Limb (tissue), 2 donors: ENCODE data around the gene TSPAN4.

Source experiments
- DNase-seq, 2 donors: peaks; one replicate each; pipeline ENCODE4 v3.0.0-alpha.2; 2016; ENCODE audit errors: extremely low spot score in 2 of 2

The TSPAN4 gene

DNA sequence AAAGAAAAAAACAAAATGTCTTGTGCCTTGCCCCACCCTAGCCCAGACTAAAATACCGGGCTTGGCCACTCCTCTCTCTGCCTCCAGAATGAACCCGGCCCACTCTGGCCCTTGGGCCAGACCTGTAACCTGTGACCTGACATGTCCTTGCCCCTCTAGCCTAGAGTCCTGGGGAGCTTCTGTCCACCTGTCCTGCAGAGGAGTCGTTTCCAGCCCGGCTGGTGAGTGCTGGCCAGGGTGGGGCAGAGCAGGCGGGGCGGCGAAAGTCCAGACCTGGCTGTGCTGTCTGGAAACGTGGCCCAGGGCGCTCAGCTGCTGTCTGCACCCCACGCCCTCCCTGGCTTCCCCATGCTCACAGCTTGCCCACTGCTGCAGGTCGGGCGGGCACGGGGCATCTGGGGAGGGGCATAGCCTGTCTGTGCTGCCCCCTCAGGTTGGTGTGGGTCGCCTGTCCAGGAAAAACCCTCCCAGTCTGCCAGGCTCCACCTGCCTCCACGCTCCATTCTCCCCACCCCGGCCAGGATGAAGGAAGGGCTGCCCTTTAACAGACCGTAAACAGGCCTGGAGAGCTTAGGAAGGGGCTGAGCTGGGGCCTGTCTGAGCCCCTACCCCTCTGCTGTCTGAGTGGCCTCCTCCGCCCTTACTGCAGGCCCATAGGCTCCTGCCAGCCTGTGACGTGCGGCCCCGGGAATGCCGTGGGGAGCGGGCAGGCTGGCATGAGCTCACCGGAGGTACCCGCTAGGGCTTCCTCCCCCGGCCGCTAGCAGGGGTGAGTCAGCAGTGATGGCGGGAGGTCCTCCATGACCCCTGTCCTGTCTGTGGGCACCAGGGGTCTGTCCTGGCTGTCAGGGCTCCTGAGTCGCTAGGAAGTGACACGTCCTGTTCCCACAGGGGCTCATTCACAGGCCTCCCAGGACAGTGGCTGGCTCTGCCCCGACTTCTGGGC, 8.0 kb upstream of the TSPAN4 start:
- no peak for DNase-seq

DNA sequence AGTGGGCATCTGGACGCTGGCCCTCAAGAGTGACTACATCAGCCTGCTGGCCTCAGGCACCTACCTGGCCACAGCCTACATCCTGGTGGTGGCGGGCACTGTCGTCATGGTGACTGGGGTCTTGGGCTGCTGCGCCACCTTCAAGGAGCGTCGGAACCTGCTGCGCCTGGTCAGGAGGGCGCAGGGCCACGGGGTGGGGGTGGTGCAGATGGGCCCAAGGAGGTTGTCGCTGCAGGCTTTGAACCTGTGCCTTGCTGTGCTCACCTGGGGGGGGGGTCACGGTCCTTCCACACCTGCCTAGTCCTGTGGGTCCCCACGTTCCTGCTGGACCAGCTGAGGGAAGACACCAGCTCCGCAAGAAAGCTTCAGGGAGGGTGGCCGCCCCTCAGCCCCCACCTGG, 6.4 kb upstream of the TSPAN4 start:
- no peak for DNase-seq

DNA sequence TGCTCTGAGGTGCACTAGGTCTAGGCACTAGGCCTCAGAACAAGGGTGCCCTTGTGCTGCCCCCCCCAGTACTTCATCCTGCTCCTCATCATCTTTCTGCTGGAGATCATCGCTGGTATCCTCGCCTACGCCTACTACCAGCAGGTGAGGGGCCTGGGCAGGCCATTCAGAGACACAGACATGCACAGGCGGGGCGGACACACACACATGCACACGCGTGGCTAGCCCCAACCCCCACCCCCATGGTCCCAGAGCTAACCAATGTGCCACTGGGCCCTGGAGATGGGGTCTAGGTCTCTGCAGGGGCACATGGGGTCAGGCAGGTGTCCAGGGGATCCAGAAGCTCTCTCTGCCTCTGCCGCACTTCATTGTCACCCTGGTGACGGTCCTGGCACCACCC, 6.0 kb upstream of the TSPAN4 start:
- DNase-seq = no peak

DNA sequence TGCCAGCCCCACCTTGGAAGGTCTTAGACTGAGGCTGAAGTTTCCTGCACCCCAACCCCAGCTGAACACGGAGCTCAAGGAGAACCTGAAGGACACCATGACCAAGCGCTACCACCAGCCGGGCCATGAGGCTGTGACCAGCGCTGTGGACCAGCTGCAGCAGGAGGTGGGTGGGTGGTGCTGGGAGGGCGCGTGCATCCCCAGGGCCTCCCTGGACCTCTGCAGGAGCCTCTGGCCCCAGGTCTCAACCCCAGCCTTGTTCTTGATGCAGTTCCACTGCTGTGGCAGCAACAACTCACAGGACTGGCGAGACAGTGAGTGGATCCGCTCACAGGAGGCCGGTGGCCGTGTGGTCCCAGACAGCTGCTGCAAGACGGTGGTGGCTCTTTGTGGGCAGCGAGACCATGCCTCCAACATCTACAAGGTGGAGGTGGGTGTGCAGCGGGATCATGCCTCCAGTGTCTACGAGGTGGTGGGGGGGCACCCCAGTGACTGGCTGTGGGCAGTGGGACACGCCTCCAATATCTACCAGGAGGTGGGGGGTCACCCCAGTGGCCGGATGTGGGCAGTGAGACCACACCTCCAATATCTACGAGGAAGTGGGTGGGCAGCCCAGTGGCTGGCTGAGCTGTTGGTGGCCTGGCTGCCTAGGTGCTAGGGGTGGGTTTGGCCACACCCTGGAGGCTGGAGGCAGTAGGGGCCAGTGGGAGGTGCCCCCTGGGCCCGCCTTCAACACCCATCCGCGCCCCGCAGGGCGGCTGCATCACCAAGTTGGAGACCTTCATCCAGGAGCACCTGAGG, 5.3 kb upstream of the TSPAN4 start:
- DNase-seq = no peak

DNA sequence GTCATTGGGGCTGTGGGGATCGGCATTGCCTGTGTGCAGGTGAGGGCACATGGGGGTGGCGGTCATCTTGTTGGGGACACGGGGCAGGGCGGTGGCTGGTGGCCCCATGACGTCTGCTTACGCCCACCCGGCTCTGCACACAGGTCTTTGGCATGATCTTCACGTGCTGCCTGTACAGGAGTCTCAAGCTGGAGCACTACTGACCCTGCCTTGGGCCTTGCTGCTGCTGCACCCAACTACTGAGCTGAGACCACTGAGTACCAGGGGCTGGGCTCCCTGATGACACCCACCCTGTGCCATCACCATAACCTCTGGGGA, 4.7 kb upstream of the TSPAN4 start:
- no peak for DNase-seq

DNA sequence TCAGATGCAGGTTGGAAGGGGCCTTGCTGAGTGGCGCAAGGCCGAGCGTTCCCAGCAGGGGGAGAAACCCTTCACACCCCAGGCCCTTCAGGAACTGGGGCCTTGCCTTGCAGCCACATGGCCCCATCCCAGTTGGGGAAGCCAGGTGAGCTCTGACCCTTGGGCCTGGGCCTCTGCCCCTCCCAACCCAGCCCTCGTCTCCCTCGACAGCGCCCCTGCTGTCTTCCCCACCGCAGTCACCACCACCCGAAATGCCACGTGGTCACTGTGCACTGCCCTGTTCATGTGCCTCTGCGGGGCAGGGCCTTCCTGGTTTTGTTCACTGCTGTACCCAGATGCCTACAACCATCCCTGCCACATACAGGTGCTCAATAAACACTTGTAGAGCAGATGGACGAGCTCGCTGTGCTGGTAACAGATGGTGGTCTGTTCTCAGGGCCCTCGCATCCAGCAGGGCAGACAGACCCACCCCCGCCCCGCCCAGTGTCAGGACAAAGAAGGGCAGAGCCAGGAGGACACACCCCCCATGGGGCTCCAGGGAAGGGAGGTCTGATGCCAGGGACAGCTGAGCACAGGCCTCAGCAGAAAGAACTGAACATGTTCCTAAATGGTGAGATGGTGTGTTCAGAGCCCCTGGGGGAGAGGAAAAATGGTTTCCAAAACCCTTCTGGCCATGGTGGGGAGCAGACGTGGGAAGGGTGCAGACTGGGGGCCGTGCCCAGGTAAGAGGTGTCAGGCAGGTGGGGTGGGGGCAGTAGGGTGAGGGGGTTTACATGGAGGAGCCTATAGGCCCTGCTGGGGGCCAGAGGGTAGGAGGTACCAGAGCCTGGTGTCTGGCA, 4.0 kb upstream of the TSPAN4 start:
- DNase-seq = no peak

DNA sequence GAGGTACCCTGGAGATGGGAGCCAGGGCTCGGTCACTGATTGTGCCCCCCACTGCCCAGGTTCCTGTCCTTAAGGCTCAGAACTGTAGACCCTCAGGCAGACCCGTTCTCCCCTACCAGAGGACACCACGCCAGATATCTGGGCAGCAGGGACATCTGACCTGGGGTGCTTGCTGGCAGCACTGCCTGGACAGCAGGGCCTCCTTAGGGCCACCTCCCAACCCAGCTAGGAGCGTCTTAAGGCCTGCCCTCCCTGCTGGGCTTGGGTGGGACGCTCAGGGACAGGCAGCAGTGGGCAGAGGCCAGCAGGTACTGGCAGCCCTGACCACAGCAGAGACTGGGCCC, 3.4 kb upstream of the TSPAN4 start:
- no peak for DNase-seq

DNA sequence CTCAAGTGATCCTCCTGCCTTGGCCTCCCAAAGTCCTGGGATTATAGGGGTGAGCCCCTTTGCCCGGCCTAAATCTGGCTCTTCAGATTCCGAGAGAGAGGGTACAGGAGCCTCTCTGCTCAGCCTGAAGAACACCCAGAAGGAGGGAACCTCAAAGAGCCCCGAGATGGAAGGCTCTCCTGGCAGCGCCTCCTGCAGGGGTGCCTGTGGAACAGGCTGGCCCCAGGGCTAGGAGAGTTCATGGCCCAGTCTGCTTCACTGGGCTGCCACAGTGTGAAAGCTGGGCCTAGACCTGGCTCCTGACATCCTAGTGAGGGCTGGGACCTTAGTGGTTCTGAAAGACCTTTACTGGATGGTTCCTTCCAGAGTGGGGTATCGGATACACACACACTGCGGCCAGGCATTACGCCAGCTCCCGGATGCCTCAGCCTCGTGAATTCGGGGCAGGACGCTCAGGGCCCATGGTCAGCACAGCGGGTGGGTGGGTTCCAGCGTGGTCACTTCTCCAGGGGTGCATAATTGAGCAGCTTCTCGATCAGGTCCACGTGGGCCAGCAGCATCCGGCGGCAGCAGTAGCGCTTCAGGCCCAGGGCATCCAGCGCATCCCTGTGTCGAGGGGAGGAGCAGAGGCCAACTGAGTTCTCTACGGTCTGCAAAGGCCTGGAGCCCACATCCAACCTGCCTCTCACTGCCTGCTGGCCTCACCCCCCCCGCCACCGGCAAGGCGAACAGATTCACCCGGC, 2.6 kb upstream of the TSPAN4 start:
- DNase-seq = no peak

DNA sequence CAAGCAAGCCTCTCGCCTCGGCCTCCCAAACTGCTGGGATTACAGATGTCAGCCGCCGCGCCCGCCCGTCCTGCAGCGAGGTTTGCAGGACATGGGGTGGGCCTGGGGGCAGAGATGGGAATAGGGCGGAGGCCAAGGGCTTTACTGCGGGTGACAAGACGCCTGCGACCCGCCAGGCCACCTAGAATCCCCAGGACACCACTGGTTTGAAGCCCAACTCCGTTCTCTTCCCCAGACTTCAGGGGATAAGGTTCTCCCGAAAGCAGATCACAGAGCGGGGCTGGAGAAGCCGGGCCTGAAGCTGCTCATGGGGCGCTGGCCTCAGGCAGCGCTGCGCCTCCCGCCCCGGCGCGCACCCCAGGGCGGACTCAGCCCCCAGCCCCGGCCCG, 677 bp upstream of the TSPAN4 start:
- no peak for DNase-seq

DNA sequence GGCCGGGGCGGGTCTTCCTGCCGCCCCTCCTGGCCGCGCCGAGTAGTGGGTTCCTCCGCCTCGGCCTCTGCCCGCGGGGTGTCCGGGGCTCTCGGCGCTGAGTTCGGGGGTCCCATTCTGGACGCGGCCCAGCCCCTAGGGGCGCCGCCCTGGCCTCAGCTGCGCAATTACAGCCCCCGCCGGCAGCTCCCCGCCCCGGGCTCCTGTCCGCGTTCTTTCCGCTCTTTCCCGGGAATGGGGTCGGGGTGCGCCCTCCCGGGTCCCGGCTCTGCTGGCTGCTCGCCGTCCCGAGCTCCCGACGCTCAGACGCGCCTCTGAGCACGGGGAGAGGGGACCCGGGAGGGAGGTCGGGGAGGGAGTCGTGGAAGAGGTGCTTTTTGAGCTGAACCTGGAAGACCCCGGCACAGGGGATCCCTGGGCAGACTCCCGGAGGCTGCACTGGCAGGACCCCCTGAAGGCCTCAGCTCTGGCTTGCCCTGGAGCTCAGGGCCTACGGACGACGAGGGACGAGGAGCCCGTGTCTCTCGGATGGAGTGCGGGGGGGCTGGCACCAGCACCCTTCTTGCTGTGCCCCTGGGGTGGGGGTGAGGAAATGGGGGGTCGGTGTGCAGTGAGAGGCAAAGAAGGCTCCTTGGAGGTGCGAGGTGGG, 558 bp downstream of the TSPAN4 start:
- no peak for DNase-seq

DNA sequence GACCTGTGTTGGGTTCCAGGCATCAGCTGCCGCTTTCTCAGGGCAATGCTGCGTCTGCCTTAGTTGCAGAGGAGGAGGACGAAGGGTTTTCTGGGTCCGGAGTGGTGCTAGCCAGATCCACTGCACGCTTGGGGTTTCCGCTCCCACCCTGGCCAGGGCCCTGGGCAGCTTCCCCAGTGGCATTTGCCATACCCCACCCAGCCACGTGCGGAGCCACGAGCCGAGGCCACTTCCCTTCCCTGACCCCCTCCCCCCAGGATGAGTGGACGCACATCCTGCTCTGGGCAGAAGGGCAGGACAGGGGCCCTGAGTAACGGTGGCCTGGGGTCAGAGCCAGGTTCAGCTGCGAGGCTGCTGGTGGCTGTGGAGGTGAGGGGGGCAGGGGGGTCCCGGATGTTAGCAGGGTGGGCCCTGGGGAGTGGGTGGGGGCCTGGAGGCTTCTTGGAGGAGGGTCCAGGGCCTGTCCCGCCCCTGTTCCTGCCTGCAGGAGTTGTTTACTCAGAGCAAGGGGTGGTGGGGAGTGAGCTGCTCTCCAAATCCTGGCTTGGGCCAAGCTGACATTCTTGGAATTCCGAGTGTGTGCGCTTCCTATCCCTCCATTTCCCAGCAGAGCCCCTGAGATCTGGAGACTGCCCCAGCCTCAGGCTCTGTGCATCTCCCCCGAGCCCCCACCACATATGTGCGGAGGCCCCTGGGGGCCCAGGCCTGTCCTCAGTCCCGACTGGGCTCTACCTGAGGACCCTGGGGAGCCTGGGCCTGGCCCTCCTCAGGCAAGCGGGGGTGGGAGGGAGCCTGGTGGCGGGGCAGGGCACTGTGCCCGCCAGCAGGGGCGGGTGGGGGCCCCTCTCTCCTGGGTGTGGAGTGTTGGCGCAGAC, 1.4 kb downstream of the TSPAN4 start:
- peak; percentile 82 to 89 for DNase-seq

DNA sequence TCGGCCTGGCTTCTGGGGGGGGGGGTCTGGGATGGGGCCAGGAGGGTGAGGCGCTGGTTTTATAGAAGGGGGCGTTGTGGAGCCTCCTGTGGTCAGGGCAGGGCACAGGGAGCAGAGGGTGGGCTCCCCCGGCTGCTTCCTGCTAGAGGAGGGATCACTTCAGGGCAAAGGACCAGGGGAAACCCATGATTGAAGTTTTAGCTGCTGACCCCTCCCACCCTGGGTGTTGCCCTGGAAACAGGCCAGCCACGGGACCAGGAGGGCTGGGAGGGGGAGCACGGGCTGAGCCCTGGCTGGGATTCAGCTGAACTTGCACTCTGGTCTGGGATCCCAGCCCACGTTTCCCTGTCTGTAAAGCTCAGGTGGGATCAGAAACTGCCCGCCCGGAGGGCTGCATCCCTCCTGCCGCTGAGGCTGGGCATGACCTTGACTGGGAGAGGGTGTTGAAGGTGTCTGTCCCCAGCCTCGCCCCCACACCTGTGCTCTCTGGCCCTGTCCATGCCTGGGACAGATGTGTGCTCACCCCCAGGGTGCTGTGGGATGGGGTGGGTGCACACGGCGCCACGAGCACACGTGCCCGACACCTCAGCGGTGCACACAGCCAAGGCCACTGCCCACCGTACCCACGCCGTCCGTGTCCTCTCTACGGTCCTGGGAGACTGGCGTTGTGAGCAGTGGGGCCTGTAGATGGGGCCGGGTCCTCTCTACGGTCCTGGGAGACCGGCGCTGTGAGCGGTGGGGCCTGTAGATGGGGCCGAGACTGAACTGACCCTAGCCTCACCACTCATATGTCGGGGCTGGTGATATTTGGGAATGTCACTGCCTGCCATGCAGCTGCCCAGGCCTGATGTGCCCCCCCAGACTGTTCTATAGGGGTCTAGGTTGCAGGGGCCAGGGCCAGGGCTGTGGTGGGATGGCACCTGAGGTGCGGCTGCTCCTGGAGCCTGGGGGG, 2.3 kb downstream of the TSPAN4 start:
- peak; percentile 89 to 93 for DNase-seq

DNA sequence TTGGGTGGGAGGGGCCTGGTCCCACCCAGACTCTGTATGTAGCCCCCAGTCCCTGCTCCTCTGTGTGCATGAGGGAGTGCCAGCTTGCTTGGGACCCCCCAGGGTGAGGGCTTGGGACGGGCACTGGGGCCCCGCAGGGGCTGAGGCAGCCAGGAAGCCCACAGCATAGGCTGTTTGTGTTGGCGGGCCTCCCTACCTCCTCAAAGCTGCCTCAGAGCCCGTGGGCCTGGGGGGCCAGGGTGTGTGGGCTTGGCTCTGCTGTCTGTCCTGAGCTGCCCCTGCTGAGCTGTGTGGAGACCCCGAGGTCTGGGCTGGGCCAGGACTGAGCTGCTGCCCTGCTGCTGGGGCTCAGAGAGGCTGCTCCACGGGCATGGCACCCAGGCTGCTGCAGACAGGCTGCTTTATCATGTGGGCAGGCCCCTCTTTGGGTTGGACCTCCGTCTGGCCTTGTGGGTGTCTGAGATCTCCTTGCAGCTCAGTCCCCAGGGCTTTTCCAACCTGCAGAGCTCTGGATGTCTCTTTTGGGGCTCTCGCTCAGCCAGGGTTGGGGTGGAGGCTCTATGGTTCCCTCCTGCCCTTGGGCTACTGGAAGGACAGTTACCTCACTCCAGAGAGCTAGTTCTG, 3.3 kb downstream of the TSPAN4 start:
- DNase-seq = peak in 1 of 2 donors; percentile 75

DNA sequence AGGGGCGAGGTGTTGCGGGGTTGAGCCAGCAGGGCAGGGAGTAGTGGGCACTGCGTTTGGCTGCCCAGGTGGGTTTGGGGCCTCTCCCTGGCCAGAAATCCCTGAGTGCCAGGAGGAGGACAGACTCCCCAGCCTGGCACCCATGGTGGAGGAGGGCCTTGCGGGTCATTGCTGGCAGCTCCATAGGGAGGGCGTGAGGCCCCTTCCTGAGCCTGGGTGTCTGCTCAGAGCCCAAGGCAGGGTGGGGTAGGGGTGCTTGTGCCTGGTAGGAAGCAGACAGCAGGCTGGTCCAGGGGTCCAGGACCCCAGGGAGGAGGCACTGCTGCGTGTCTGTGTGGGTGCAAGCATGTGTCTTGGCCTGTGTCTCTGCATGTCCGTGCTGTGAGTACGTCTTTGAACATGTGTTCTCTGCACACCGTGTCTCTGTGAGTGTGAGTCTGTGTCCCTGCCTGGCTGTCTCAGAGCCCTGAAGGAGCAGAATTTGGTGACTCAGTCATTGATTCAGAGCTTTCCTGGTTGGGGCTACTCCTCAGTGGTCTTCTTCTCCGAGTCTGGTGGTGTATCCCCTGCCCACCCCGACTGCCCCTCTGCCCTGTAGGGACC, 3.9 kb downstream of the TSPAN4 start:
- no peak for DNase-seq

DNA sequence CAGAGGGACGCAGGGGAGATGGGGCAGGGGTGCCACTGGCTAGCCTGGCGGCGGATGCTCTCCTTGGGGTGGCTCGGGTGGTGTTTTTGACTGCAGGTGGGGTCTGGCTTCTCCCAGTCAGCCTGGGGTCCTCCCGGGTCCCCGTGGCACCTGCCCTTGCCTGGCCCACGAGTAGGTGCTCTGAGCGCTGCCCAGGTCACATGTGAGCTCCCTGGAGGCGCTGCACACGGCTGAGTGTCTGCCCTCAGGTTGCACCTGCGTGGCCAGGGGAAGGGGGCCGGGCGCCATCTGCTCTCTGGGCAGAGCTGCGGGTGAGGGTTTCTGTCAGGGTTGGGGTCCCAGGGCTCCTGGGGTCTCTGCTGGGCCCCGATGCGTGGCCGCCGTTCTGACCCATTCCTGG, 5.2 kb downstream of the TSPAN4 start:
- no peak for DNase-seq

DNA sequence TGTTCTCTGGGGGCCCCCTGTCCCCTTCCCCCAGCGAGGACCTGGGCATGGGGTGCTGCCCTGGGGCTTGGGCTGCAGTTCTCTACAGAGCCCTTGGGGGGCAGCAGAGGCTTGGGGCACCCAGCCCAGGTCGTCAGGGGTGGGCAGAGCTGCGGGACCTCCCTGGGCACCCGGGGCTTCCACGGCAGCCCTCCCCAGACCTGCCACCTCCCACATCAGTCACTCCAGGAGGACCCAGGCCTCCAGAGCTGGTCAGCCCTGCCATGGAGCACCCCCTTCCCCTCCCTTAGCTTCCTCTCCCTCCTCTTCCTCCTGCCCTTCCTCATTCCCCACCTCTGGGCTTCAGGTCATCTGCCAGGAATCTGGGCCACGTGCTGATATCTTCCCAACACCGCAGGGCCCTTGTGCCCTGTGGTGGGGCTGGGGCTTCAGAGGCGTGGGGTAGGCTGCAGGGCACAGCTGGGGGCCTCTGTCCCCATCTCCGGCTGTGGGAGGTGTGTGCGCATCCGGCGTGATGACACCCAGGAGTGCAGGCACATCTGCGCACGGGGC, 5.8 kb downstream of the TSPAN4 start:
- DNase-seq = no peak

DNA sequence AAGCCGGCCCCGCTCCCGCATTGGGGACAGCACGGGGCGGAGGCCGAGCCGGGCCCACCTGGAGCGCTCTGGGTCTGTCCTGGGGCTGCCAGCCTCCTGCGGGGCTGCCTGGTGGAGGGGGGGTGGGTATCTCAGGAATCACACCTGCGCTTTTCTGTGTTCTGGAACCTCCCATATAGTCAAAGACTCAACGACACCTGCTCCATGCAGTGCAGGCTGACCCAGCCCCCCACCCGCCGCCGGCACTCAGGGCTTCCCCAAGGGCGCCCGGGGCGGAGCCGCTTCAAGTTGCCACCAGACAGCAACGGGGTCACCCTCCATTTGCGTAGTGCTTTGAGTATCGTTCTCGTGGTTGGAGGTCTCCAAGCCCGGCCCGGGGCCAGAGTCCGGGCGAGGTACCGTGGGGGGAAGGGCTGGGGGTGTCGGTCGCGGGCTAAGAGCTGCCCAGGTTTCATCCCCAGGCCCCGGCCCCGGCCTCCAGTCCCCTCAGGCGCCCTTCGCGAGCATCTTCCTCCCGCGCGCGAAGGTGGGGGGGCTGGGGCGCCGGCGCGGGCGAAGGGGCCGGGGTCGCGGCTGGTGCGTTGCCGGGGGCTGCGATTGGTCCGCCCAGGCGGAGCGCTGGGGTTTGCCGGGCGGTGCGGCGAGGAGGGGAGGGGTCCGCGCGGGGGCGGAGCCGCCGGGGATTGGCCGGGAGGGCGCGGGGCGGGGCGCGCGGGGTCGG, 6.6 kb downstream of the TSPAN4 start:
- peak in 1 of 2 donors; percentile 86 for DNase-seq
